Measurements from ENCODE around the gene MOCOS.

DNA sequence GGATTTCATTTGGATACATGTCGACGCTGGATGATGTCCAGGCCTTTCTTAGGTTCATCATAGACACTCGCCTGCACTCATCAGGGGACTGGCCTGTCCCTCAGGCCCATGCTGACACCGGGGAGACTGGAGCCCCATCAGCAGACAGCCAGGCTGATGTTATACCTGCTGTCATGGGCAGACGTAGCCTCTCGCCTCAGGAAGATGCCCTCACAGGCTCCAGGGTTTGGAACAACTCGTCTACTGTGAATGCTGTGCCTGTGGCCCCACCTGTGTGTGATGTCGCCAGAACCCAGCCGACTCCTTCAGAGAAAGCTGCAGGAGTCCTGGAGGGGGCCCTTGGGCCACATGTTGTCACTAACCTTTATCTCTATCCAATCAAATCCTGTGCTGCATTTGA is 28.3 kb downstream of the MOCOS start:
- no peak for TF ChIP-seq CEBPB (IDR thresholded peaks at IDR 0.05; ENCODE audit: low read depth)
- no peak for TF ChIP-seq CTCF (IDR thresholded peaks at IDR 0.05 in 2 of 3, conservative IDR thresholded peaks at IDR 0.05 in 1 of 3; ENCODE audit: borderline replicate concordance in 1 of 3, insufficient read depth in 1 of 3, low read depth in 2 of 3, low read length in 2 of 3)
- TF ChIP-seq POLR2A (IDR thresholded peaks at IDR 0.05; ENCODE audit: borderline replicate concordance, extremely low read depth, insufficient read depth, insufficient read length), result no peak
- no peak for TF ChIP-seq EGR1 (IDR thresholded peaks at IDR 0.05; ENCODE audit: low read depth)
- TF ChIP-seq ZNF274 (IDR thresholded peaks at IDR 0.05; ENCODE audit: low read depth, low read length), result no peak
- TF ChIP-seq, protein P1, sequence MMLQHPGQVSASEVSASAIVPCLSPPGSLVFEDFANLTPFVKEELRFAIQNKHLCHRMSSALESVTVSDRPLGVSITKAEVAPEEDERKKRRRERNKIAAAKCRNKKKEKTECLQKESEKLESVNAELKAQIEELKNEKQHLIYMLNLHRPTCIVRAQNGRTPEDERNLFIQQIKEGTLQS (IDR thresholded peaks at IDR 0.05), result no peak
- no peak for TF ChIP-seq EZH2 (IDR thresholded peaks at IDR 0.05)
- TF ChIP-seq RAD21 (IDR thresholded peaks at IDR 0.05; ENCODE audit: low read depth), result no peak
- TF ChIP-seq JUND (IDR thresholded peaks at IDR 0.05), result no peak
- no peak for TF ChIP-seq YY1 (IDR thresholded peaks at IDR 0.05; ENCODE audit: extremely low read depth, insufficient replicate concordance, low read depth, low read length)
